HAP-1 (cell line): Measurements from ENCODE around the gene NARS2.

ENCODE experiments used
- DNase-seq, 2 experiments: peaks; one replicate each; pipeline ENCODE4 v3.0.0-alpha.2; 2016 to 2020; ENCODE audit warnings: low spot score in 2 of 2
- H3K27me3 ChIP-seq: fragments of 250-450 bp; sonication (Bioruptor Pico); 2 replicates; pipeline ENCODE4 v1.5.1; 2020; ENCODE audit warnings: low read depth, mild to moderate bottlenecking, moderate library complexity
- H3K36me3 ChIP-seq: fragments of 250-450 bp; sonication (Bioruptor Pico); replicated peaks from 2 replicates; pipeline ENCODE4 v1.5.1; 2020; ENCODE audit warnings: mild to moderate bottlenecking
- H3K4me1 ChIP-seq: fragments of 250-450 bp; sonication (Bioruptor Pico); 2 replicates; pipeline ENCODE4 v1.5.1; 2020; ENCODE audit warnings: mild to moderate bottlenecking
- H3K4me3 ChIP-seq: fragments of 250-450 bp; sonication (Bioruptor Pico); 2 replicates; pipeline ENCODE4 v1.5.1; 2020; ENCODE audit warnings: mild to moderate bottlenecking, moderate library complexity
- H3K9me3 ChIP-seq: fragments of 250-450 bp; sonication (Bioruptor Pico); 2 replicates; pipeline ENCODE4 v1.5.1; 2020; ENCODE audit warnings: mild to moderate bottlenecking, moderate library complexity
- in situ Hi-C: fragments of 300-500 bp; cut with MboI; formaldehyde crosslinking; loops from 3 replicates; pipeline ENCODE4 v1.14.3; 2020; ENCODE audit warnings: low sequenced_read_pairs, inconsistent platforms, mixed read lengths

NARS2 gene

GRCh38 chr11:78426845-78427244, 147.8 kb downstream of the NARS2 start:
- Histone ChIP-seq H3K36me3 (no peaks in the 10 kb centered on the region), H3K9me3 (no peaks in the 10 kb centered on the region), H3K4me3 (no peak overlapping the region), H3K27me3 (no peaks in the 10 kb centered on the region), H3K4me1 (peaks cover 1% of the 10 kb centered on the region; the same call in 1 of the 2 replicates)
- no peak for DNase-seq
- in situ Hi-C loops, result no loop called here

DNA sequence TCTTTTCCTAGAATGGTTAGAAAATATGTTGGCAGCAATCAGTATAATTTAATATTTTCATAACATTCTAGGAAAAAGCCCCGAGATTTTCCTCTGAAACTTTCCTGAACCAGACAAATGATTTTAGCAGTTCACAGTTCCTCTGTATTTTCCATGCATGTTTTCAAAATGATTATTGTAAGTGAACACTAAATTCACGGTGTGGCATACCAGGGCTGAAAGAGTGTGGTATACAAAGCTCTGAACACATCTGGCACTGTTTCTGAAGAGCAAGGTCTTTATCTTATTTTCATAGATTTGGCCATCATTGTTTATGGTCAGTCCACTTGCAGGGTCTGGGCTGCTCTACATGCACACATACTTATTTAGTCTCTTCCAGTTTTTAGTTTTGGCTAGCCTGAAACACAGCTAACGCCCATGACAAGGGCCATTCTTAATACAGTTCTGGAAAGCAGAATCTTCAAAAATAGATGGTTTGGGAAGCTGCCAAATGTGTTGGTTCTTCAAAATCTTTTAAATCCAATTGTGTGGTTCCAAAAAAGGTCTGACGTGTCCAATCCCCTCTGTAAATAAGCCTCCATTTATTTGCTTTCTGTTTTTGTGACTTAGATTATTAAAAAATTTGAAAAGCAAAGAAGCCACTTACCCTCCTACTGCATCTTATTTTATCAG, 149.1 kb downstream of the NARS2 start:
- H3K4me3 ChIP-seq, result no peak overlapping the region
- no peaks in the 10 kb centered on the region for H3K4me1 ChIP-seq
- no peaks in the 10 kb centered on the region for H3K36me3 ChIP-seq
- H3K27me3 ChIP-seq, result no peaks in the 10 kb centered on the region
- no peaks in the 10 kb centered on the region for H3K9me3 ChIP-seq
- in situ Hi-C loops, result no loop called here
- DNase-seq, result no peak

DNA sequence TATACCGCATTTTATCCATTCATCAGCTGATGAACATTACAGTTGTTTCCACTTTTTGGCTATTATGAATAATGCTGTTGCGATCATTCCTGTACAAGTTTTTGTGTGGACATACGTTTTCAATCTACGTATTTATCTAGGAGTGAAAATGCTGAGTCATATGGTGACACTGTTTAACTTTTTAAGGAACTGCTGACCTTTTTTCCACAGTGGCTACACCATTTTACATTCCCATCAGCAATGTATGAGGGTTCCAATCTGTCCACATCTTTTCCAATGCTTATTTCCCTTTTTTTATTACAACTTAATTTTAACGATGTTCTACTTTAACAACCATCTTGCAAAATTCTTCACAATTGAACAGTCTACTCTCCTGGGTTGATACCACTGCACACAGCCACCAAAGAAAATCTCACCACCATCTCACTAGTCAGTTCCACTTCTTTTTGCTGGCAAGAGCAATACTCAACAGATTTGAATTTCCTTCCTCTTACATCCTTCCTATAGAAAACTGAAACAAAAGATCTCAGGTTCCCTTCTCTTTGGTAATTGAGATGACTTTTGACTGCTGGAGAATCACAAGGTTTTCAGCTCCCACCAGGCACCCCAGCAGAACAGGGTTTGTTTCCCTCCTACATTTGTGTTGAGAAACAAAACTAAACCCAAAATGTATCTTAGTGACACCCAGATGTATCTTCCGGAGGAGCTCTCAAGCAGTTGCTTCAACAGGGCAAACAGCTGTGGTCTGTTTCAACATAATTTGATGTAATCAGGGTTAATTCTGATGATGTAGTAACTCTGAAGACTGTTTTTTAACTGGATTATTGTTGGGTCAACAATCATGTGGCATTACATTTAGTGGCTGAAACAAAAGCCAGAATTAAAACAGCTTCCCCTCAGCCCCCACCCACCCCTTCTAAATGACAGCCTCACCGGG, 150.1 kb downstream of the NARS2 start:
- no peak overlapping the region for H3K4me3 ChIP-seq
- no peaks in the 10 kb centered on the region for H3K36me3 ChIP-seq
- DNase-seq, result no peak
- in situ Hi-C loops, result no loop called here
- 0 out of 2 replicates have a peak, but pooled peaks cover 2% of the 10 kb centered on the region for H3K4me1 ChIP-seq
- H3K27me3 ChIP-seq, result no peaks in the 10 kb centered on the region
- H3K9me3 ChIP-seq, result no peaks in the 10 kb centered on the region

DNA sequence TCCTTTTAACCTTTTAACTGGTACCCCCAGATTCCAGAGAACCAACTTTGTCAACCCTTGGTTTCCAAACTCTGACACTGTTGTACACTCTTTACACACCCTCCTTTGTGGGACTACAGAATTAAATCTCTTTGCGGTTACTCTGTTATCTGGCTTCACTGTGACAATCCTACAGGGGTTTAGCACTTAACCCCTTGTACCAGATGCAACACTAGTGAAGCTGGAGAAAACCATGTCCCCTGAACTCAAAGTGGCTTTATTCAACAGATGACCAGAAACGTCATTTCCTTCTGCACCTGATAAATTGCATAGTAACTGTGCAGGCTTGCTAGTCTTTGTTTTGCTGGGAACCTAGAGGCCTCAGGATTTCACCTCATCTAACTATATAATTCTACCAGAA, 151.4 kb downstream of the NARS2 start:
- H3K36me3 ChIP-seq, result no peaks in the 10 kb centered on the region
- no peaks in the 10 kb centered on the region for H3K9me3 ChIP-seq
- H3K4me1 ChIP-seq, result peaks cover 9% of the 10 kb centered on the region
- DNase-seq, result no peak
- no peaks in the 10 kb centered on the region for H3K27me3 ChIP-seq
- H3K4me3 ChIP-seq, result no peak overlapping the region
- in situ Hi-C loops, result no loop called here

GRCh38 chr11:78420796-78421209, 153.9 kb downstream of the NARS2 start:
- H3K4me3 ChIP-seq, result no peak overlapping the region
- no peaks in the 10 kb centered on the region for H3K27me3 ChIP-seq
- in situ Hi-C loops, result no loop called here
- no peaks in the 10 kb centered on the region for H3K36me3 ChIP-seq
- peaks cover 11% of the 10 kb centered on the region for H3K4me1 ChIP-seq
- no peak for DNase-seq
- no peaks in the 10 kb centered on the region for H3K9me3 ChIP-seq

- DNase-seq, result peak; percentile 55 to 83
- H3K4me3 ChIP-seq, result no peak overlapping the region
- H3K9me3 ChIP-seq, result no peaks in the 10 kb centered on the region
- in situ Hi-C loops, result no loop called here
- peaks cover 11% of the 10 kb centered on the region for H3K4me1 ChIP-seq
- no peaks in the 10 kb centered on the region for H3K27me3 ChIP-seq
- H3K36me3 ChIP-seq, result no peaks in the 10 kb centered on the region
Measured at GRCh38 chr11:78420255-78420764, 154.4 kb downstream of the NARS2 start.

GRCh38 chr11:78419327-78419726, 155.3 kb downstream of the NARS2 start:
- DNase-seq, result no peak
- Histone ChIP-seq H3K36me3 (no peaks in the 10 kb centered on the region), H3K9me3 (no peaks in the 10 kb centered on the region), H3K4me1 (peaks cover 11% of the 10 kb centered on the region), H3K27me3 (no peaks in the 10 kb centered on the region), H3K4me3 (no peak overlapping the region)
- in situ Hi-C loops, result loop anchor here (5.0 kb wide), 1 partner anchor 143 kb away; no protein-coding TSS in a partner anchor

DNA sequence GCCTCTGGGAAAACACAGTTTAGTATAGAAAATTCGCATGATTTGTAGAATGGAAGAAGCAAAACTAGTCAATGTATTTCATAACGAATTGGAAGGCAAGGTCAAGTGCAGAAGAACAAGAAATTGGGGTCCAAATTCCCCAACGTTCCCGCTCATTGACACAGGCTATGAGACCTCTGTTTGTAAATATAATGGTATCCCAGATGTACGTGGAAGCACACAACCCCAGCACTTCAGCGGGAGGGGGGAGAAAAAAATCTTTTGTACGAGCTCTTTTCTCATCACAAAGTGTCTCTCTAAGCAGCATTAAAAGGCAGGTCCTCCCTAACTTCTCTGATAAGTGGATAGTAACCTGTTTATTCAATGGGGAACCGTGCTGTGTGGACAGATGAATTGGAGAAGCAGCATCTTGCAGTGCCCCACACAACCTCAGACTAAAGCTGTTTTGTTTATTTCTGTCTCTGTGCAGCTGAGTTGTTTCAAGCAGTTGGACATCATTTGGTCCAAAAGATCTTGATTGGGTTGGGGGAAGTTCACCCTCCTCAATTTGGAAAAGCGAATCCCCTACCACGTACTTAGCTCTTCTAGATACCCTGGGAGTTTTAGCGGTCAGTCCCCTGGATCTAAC, 156.0 kb downstream of the NARS2 start:
- Histone ChIP-seq H3K36me3 (no peaks in the 10 kb centered on the region), H3K27me3 (no peaks in the 10 kb centered on the region), H3K9me3 (no peaks in the 10 kb centered on the region), H3K4me1 (peaks cover 11% of the 10 kb centered on the region), H3K4me3 (peak overlapping the region; percentile 48)
- DNase-seq, result no peak
- in situ Hi-C loops, result loop anchor here (5.0 kb wide), 1 partner anchor 144 kb away; no protein-coding TSS in a partner anchor

DNA sequence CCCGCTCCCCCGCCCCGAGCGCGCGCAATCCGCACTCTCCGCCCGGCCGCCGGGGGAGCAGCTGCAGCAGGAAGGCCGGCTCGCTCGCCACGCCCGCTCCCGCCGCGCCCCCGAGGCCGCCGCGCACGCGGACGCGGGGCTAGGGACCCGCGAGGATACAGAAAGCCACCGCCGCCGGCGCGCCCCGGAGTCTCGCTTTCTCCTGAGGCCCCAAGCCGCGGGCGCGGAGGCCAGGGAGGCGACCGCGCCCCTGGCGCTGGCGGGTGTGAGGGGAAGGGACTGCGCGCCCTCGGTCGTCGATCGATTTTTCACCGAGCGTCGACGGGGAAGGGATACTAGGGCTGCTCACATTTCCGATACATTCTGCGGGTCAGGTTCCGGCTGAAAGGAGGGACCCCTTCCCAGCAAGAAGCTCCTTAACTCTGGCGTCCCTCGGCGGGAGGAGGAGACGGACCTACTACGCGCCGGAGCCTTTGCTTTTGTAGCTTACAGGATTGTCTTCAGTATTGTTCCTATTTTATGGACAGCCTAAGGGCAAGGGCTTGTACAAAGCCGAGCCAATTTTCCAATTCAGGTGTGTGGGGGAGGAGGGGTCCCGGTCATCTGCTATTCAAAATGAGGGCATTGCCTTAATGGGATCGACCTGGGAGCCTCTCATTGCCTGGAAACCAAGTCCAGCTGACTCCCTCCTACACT, 156.6 kb downstream of the NARS2 start:
- peaks cover 11% of the 10 kb centered on the region for H3K4me1 ChIP-seq
- H3K4me3 ChIP-seq, result peak overlapping the region; percentile 48
- peak; percentile 77 to 88 for DNase-seq
- H3K9me3 ChIP-seq, result no peaks in the 10 kb centered on the region
- no peaks in the 10 kb centered on the region for H3K27me3 ChIP-seq
- in situ Hi-C loops, result loop anchor here (5.0 kb wide), 1 partner anchor 144 kb away; no protein-coding TSS in a partner anchor
- no peaks in the 10 kb centered on the region for H3K36me3 ChIP-seq

DNA sequence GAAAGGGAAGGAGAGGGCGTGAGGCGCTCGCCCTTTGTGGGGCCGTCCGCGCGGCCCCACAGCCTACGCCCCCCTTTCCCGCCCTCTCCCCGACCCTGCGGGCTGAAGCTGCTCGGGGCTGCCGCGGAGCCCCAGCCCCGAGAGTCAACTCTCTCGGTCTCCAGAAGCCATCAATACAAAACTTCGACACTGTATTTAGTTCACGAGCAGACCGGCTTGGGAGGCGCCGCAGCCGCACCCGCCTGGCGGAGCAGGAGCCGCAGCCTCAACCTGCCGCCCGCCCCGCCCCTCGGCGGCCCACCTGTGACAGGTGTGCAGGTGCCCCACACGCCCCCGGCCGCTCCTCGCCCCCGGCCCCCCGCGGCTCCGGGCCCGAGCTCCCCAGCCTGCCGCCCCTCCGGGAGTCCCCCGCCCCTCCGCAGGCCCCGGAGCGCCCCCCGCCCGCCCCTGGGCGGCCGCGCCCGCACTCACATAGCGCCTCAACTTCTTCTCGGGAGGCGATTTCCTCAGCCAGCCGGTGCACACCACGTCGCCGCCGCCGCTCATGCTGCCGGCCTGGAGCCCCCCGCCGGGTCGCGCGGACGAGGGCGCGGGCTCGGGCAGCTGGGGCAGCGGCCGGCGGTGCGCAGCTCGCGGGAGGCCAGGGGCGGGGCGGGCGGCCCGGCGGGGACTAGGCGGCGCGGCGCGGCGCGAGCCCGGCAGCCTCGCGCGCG, 157.3 kb downstream of the NARS2 start, which contains the start of gene GAB2:
Gene GAB2 (minus strand): TSS at position 646 of the 713 bp plus-strand sequence. CDS start 100 bp downstream, at position 546.
- in situ Hi-C loops, result loop anchor here (5.0 kb wide), 1 partner anchor 145 kb away; no protein-coding TSS in a partner anchor
- no peak for DNase-seq
- H3K36me3 ChIP-seq, result no peaks in the 10 kb centered on the region
- H3K4me1 ChIP-seq, result peaks cover 11% of the 10 kb centered on the region
- no peaks in the 10 kb centered on the region for H3K9me3 ChIP-seq
- no peaks in the 10 kb centered on the region for H3K27me3 ChIP-seq
- peak within 1 kb of the TSS; percentile 72 for H3K4me3 ChIP-seq

DNA sequence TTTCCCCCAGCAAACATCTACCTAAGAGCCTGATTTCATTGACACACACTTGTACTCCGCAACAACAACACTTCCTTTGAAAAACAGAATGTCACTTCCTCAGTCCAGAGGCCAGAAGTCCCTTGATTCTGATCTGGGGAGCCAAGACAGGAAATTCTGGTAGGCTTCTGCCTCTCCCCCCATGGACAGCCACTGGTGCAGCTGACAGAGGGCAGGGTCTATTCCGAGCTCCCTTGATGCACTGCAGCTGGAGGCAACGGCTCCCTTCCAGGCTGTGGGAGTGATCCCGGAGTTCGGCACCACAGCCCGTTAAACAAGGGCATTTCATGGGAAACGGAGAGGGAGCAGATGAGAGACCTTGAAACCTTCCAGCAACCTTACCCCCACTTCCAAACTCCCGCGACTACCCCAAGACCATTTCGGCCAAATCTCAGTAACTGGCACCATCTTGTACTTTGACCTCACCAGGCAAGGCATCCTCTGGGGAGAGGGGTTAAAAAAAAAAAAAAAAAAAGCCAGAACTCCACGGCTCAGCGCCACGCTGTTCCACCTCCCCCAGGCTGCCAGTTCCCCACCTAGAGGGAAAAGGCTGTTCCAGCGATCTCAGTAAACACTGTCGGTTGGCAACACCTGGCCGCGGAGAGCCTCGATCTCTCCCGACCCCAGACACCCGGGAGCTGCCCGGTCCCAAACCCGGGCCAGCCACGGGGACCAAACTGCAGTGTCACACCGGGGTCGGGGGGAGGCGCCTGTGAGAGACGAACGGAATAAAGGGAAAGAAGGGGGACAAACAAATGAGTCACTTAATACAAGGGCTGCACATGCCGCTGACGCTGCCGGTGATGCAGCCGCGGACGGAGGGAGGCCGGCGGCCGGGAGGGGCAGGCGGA, 158.1 kb downstream of the NARS2 start:
- Histone ChIP-seq H3K36me3 (no peaks in the 10 kb centered on the region), H3K9me3 (no peaks in the 10 kb centered on the region), H3K4me3 (peak overlapping the region; percentile 72), H3K4me1 (peaks cover 11% of the 10 kb centered on the region), H3K27me3 (no peaks in the 10 kb centered on the region)
- peak; percentile 81 to 92 for DNase-seq
- in situ Hi-C loops, result loop anchor here (5.0 kb wide), 1 partner anchor 146 kb away; no protein-coding TSS in a partner anchor

GRCh38 chr11:78415338-78415737, 159.3 kb downstream of the NARS2 start:
- H3K27me3 ChIP-seq, result no peaks in the 10 kb centered on the region
- DNase-seq, result no peak
- peaks cover 11% of the 10 kb centered on the region for H3K4me1 ChIP-seq
- H3K4me3 ChIP-seq, result no peak overlapping the region
- in situ Hi-C loops, result loop anchor here (5.0 kb wide), 1 partner anchor 147 kb away; no protein-coding TSS in a partner anchor
- H3K9me3 ChIP-seq, result no peaks in the 10 kb centered on the region
- no peaks in the 10 kb centered on the region for H3K36me3 ChIP-seq
